Stimulated activated CD4-positive, alpha-beta T cell treated with anti-CD3 and anti-CD28 coated beads, Interleukin-4, amount 100 ng/mL, for 48 hours (primary cell): ENCODE data around the gene CNOT10.
"Not testable (repeated sequence)": the region's sequence is repeated elsewhere in the genome, so short reads cannot be mapped to it uniquely, and the experiment has no call there.

Experiments
- DNase-seq, 2 donors: peaks; one replicate each; pipeline ENCODE4 v3.0.0-alpha.2; 2020; ENCODE audit warnings: low read depth in 2 of 2

The CNOT10 gene

DNA sequence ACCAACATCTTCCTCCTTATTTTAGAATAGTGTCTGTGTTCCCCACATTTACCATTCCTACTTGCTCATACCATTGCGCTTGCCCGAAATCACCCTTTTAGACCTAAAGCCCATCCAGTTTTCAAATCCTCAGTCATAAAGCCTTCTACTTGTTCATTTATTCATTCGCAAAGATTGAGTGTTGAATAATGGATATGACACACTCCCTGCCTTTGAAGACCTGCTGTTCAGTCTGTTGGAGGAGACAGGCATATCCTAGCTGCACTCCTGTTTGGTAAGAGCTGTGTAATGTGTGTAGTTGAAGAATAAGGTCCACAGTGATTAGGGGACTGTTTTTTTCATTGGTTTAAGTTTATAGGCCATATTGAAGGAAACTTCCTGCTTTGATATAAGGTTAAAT lies 1.7 kb downstream of the CNOT10 start:
- no peak for DNase-seq

DNA sequence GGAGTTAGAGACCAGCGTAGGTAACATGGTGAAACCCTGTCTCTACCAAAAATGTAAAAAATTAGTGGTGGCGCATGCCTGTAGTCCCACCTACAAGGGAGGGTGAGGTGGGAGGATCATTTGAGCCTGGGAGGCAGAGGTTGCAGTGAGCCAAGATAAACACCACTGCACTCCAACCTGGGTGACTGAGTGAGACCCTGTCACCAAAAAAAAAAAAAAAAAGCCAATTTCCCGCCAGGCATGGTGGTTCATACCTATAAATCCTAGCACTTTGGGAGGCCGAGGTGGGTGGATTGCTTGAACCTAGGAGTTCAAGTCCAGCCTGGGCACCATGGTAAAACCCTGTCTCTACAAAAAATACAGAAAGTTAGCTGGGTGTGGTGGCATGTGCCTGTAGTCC lies 6.9 kb downstream of the CNOT10 start:
- no peak for DNase-seq

DNA sequence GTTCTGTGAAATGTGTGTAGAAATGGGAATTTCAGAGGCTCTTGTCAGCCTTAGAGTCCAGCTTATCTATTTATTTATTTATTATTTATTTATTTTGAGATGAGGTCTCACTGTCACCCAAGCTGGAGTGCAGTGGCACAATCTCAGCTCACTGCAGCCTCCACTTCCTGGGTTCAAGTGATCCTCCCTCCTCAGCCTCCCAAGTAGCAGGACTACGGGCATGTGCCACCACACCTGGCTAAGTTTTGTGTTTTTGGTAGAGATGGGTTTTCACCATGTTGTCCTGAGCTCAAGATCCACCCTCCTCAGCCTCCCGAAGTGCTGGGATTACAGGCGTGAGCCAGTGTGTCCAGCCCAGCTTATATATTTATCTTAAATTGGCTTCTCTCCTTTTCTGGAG lies 11.5 kb downstream of the CNOT10 start:
- no peak for DNase-seq

DNA sequence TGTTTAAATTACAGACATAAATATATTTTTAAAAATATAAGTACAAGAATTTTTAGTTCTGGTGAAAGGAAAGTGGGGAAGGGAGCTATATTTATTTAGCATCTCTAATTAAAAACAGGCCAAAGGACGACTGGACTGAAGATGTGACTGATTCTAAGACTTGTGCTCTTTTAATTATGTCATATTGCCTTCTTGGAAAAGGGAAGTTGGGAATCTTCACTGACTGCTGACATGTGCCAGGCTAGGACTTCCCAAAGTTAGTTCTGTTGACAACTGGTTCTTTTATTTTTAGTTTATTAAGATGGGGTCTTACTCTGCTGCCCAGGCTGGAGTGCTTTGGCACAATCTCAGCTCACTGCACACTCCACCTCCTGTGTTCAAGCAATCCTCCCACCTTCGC lies 13.5 kb downstream of the CNOT10 start:
- no peak for DNase-seq

DNA sequence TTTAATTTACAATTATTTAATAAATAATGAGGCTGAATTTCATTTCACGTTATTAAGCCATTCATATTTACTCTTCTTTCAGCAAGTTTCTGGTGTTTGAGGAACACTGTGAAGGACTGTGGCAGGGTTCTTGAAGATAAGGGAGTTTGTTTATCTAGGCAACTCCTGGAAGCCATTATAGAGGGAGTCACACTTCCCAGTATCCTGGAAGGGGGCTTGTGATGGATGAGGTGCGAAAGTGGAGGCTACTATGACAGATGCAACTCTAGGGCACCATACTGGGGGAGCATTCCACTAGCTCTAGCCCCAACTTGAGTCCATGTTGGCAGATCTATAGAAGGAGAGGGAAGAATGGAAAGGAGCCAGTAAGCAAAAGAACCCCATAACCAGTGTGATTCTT lies 14.4 kb downstream of the CNOT10 start:
- DNase-seq, result no peak

DNA sequence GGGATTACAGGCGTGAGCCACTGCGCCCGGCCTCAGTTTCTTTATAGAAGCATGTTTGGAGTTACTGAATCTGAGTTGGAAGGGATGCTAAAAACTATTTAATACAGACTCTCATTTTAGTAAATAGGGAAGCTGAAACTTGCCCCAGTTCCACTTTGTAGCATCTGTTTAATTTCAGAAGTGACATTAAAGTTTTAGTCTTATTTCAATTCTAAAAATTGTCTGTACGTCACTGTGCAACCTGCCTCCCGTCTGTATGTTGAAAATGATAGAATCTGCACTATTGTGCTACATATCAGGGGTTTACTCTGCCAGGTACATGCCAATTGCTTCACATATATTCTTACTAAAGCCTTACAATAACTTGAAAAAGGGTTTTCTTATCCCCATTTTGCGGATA lies 15.3 kb downstream of the CNOT10 start:
- no peak for DNase-seq

DNA sequence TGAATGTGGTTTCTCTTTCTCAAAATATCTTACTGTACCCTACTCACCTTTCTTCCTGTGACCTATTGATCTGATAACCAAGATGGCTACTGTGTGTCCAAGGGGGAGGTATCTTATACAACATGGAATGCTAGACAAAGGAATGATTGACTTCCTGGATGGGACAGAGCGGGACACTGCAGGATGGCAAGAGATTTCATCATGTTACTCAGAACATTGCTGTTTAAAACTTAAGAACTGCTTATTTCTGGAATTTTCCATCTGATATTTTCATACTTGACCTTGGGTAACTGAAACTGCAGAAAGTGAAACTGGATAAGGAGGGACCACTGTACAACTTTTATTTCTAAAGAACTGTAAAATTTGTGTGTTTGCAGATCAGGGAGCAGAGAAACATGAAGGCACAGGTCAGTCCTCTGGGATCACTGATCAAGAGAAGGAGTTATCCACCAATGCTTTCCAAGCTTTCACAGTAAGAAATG lies 18.5 kb downstream of the CNOT10 start:
- no peak for DNase-seq

DNA sequence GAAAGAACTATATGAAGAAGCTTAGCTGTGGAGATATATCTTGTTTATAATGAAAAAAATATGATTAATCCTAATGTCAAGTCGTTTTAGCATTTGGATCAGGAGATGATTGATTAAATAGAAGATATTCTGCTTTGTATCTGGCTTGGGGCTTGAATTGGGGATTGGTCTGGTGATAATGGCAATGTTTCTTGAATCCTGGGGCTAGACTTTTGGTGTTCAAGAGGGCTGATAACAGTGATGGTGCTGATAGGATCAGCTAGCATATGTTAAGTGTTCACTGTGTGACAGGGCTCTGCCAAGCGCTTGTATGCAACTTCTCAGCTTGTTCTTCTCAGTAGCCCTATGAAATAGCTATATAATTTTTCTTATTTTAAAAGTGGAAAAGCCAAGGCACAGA lies 20.2 kb downstream of the CNOT10 start:
- DNase-seq, result no peak

DNA sequence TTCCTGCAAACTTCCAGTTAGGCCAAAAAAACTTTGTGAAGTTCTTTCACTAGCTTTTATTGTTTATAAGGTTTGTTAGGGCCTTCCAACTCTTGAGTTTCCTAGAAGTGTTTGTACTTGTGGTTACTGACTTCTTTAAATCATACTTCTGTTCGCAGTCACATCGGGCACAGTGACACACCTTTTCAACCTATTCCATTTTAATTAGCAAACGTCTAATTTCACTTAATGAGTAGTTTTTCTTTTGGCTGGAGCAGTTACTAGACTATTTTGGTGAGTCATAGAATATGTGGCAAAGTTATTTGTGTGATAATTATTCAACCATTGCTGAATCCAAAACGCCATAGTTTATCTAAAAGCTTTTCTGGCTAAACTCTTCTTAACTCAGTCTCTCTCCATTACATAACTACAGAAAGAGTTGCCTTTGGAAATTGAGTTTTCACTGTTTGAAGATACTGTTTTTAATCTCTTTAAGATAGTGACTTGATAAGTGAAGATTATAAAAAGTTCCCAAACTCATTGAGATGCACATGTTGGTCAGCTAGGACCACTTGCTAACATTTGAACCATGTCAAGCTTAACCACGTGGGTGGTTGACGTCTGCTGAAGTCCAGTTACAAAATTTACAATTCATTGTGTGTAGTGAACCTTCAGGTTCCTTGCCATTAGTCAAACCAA lies 21.5 kb downstream of the CNOT10 start:
- DNase-seq, result no peak

DNA sequence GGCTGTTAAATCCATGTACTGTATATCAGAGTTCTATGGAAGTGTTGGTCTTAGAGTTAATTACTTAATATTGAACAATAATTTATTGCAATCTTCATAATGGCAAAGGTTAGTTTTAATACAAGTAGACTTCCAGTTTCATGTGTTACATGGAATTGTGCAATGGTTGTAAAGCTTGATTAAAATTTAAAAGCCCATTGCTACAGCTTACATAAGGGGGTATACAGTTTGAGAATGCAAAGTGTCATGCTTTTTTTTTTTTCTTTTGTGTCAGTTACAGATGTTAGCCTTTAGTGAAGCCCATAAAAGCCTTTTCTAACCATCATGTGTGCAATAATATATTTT lies 22.0 kb downstream of the CNOT10 start:
- no peak for DNase-seq

DNA sequence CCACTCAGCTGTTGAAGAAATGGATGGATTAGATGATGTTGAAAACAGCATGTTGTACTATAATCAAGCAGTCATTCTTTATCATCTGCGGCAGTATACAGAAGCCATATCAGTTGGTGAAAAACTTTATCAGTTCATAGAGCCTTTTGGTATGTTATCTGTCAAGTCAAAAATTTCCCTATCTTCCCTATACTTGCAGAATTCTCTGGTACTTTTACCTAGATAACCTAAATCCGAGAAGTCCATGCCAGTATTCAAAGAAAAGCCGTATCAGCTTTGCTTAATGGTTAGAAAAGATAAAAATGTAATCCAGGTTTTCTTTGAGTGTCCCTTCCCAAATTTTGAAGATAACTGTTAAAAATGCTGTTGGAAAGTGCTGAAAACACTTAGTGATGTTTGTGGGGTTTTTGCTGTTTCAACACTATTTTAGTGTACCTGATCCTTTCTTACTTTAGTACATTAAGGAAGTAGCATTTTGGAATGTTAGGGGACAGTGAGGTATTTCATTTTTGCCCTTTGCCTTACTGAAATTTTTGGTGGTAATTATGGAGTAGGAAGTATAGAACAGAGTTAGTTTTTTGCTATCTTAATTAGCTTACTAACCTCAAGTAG lies 23.8 kb downstream of the CNOT10 start:
- DNase-seq, result no peak

DNA sequence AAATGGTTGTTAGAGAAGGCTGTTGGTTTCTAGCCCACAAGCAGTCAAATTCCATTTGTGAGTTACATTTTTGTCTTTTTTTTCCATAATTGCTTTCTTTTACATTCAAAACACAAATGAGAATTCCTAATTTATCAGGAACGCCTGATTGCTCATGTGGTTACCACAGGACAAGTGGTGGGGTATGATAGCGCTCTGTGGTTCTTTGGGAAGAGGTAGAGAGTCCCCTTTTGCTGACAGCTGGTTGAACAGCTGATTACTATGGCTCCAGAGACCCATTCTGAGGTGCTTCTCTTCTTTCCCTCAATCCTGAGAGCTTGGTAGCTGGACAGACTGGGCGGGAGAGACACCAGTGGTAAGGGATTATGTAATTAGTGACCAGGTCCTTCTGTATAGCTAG lies 24.4 kb downstream of the CNOT10 start:
- no peak for DNase-seq

DNA sequence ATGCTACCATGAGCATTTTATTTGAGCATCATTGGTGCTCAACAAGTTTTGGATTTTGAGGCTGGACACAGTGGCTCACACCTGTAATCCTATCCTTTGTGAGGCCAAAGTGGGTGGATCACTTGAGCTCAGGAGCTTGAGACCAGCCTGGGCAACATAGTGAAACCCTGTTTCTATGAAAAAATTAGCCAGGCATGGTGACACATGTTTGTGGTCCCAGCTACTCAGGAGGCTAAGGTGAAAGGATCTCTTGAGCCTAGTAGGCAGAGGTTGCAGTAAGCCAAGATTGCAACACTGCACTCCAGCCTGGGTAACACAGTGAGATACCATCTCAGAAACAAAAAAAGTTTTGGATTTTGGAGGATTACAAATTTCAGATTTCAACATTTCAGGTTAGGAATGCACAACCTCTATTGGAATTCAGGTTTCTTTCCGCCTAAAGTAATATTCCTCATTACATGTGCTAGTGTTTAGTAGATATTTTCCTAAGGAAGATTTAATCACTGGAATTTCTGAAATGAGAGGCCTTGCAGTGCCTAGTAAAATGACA lies 27.6 kb downstream of the CNOT10 start:
- no peak for DNase-seq

DNA sequence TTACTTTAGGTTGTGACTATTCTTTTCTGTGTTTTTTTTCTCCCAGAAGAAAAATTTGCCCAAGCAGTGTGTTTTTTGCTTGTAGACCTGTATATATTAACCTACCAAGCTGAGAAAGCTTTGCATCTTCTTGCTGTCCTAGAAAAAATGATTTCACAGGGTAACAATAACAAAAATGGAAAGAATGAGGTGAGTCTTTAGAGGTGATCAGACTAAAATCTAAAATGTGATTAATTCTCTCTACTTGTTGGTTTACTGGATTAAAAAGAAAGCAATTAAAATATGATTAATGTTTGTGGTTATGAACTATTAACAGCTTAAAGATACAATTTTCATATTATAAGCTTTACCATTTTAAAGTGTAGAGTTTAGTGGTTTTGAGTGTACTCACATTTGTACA lies 28.2 kb downstream of the CNOT10 start:
- DNase-seq, result no peak

DNA sequence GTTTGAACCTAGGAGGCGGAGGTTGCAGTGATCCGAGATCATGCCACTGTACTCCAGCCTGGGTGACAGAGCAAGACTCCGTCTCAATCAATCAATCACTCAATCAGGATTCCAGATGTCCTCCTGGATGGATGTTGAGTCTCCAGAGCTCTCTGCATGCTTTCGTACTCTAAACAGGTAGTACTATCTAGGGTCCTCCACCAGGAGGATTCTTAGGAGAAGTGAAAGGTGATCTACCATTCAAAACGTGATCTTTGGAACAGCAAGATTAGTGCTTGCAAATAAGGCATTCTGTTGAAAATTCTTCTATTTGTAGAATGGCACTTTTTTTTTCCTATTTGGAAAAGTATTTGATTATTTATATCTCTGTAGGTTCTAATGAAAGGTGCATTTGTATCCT lies 34.3 kb downstream of the CNOT10 start:
- DNase-seq, result no peak

DNA sequence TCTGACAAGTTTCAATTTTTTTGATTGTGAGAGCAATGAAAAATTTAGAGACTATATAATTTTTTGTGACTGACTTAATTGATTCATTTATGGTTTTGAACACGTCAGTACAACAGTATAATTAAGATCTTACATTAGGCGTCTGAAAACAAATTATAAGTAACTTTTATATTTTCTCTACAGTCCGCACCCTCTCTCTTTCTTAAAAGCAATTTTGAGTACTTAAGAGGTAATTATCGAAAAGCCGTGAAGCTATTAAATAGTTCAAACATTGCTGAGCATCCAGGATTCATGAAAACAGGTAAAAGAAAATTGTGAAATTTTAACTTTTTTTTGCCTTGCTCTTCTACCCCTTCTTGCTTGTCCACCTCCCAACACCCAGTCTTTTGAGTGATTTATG lies 34.9 kb downstream of the CNOT10 start:
- DNase-seq, result no peak

DNA sequence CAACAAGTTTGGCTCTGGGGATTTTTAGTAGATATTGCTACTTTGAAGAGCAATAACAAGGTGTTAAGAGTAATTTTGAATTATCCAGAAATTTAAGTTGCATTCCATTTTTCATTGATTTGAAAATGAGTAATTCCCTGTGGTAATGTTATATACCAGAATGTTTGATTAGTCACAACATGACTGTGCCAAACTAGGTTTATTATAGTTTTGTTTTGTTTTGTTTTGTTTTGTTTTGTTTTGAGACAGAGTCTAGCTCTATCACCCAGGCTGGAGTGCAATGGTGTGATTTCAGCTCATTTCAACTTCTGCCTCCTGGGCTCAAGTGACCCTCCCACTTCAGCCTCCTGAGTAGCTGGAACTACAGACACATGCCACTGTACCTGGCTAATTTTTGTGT lies 40.7 kb downstream of the CNOT10 start:
- no peak for DNase-seq

DNA sequence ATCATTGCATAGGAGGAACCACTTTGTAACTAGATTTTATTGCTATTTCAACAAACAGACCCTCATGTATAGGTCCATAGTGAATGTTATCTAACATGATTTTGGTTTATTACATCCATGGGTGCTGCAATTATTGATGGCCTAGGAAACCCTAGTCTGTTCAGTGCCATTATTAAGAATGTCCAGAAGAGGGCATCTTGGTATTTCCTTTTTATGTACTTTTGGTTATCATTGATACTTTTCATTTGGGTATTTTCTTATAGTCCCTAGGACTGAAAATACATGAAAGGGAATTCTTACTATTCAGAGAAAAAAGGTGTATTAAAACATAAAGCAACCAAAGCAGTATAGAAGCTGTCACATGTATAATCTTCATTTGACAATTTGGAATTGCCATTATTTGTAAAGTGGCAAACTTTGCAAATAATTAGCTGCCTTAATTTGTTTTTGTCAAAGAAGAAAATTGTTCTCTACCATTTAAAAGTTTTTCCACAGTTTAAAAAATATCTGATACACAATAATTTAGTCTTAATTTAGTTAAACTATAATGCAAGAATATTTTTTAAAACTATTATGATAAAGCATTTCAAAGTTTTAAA lies 48.7 kb downstream of the CNOT10 start:
- no peak for DNase-seq

DNA sequence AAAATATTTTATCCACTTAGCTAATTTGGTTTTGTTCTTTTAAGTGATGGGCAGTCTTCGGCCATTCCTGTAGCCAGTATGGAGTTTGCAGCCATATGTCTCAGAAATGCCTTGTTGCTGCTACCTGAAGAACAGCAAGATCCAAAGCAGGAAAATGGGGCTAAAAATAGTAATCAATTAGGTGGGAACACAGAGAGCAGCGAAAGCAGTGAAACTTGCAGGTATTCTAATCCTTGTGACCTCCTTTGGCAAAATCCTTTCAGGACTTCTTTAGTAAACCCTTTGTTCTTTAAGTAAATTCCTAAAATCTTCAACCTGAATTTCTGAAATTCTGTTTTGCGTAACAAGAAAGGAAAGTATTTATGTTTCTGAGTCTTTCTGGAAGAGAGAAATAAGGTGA lies 49.8 kb downstream of the CNOT10 start:
- DNase-seq, result no peak

DNA sequence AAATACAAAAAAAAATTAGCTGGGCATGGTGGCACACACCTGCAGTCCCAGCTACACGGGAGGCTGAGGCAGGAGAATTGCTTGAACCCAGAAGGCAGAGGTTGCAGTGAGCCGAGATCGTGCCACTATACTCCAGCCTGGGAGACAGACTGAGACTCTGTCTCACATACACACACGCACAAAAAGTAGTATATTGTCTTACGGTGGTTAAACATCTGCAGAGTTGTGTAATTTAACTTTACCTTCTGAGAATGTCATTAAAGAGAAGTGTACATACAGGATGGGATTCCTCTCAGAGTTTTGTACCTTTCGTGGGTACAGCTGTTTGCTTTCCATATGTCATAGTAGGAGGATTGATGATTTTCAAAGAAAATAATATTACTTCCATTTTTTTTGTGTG lies 58.5 kb downstream of the CNOT10 start:
- not testable (repeated sequence) for DNase-seq

DNA sequence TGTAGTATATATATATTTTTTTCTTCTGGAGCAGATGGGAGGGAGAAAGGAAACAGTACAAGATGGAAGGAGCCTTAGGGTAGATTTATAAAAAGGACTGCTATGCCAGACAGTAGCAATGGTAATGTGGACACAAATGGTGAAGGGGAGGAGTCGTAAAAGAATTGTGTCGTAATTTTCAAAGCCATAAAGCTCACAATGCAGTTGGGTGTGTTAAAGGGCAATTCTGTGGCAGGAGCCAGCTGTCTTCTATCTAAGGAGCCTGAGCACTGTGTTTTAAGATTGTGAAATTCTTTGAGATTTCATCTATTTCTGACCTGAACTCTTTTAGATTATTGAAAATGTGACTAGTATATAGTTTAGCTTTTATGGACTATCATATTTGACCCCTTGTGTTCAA lies 58.9 kb downstream of the CNOT10 start:
- no peak for DNase-seq

DNA sequence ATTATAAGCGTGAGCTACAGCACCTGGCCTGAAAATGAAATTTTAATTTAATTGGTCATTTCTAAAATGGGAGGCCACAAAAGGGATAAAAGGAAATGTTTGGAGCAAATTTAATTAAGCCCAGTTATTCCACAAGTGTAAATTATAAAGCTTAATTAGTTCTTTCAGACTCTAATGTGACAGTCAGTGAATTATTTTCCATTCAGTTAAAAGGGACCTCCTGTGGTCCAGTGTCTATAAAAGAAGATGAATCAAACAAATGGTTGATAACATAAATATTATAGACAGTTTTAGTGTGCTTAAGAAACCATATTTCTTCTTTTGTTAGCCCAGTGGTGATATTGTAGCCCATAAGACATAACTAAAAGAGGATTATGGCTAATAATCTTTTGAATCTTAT lies 66.4 kb downstream of the CNOT10 start:
- no peak for DNase-seq

DNA sequence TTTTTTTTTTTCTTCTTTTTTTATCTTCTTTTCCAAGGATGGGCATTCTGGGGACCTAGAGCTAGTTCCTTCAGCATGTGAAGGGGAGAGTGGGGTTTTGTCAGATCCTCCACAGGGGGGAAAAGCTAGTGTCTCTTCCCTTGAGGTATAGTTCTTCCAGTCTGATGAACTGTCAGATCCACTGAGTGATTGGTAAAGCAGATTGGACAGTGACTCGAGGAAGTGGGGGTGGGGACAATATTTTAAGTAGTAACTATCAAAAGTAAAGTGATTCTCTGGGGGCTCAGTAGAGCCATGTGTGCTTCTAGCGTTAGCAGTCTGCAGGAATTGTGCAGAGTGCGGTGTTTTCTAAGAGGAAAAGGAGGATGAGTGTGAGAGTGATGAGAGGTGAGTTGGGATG lies 70.8 kb downstream of the CNOT10 start:
- no peak for DNase-seq
